ENCODE data around the gene OAS3. TPM values are rescaled to one million over a fixed set of nuclear protein-coding genes. Genes with fewer than 3 reads are reported as not detected.

Gene OAS3
- total and polyA plus RNA-seq, 2 donors (not counting 1 experiment from before 2014, with no cell fraction given): 16.5 to 24.9 TPM

DNA sequence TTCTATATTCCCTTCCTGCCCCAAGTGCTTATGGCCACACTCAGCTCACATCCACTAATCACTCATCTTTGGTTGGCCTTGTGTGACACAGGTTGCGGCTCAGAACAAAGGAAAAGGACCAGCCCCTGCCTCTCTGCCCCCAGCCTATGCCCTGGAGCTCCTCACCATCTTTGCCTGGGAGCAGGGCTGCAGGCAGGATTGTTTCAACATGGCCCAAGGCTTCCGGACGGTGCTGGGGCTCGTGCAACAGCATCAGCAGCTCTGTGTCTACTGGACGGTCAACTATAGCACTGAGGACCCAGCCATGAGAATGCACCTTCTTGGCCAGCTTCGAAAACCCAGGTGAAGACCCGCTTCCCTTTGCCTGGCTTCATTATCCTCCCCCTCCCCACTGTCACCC, 24.3 kb downstream of the OAS3 start:
- no peak overlapping the region for H3K4me2 ChIP-seq (replicated peaks; ENCODE audit: low read depth, low read length, poor library complexity, severe bottlenecking)
- CTCF ChIA-PET: interaction anchor here (1.1 kb wide), 1 partner anchor 68 kb away, joined by 3 read pairs; no protein-coding TSS in a partner anchor
- no peak overlapping the region for H3K4me3 Mint-ChIP-seq
- H3K4me1 Mint-ChIP-seq: no peaks in the 10 kb centered on the region
- H4K20me1 ChIP-seq (ENCODE audit: control insufficient read depth, insufficient read depth, low read length, poor library complexity, severe bottlenecking): no peaks in the 10 kb centered on the region
- POLR2A ChIA-PET: no interaction called here
- peaks cover 0 to 6% (median 0%) of the 10 kb centered on the region in 3 donors for H3K9me3 ChIP-seq (ENCODE audit: control extremely low read depth in 1 of 3, control insufficient read depth in 2 of 3, insufficient read depth in 1 of 3, low read length in 2 of 3)
- peaks cover 0 to 59% of the 10 kb centered on the region in 2 experiments for H3K36me3 ChIP-seq (replicated peaks in 1 of 2; ENCODE audit: control extremely low read depth in 1 of 2, control insufficient read depth in 1 of 2, extremely low read depth in 1 of 2, insufficient read depth in 2 of 2, low read length in 1 of 2)
- H3K27me3 Mint-ChIP-seq: no peaks in the 10 kb centered on the region
- intact Hi-C loops (cut with micrococcal nuclease): no loop called here
- H3K4me1 ChIP-seq (ENCODE audit: control insufficient read depth in 2 of 2, insufficient read depth in 2 of 2, low read length in 2 of 2): no peaks in the 10 kb centered on the region
- no peak overlapping the region for H2AFZ ChIP-seq (ENCODE audit: insufficient read depth, low read depth, low read length, poor library complexity, severe bottlenecking)
- no peak for TF ChIP-seq CTCF (IDR thresholded peaks at IDR 0.05)
- no peak for TF ChIP-seq EZH2 (IDR thresholded peaks at IDR 0.05; ENCODE audit: borderline replicate concordance, insufficient read depth, low read depth, low read length, poor library complexity, severe bottlenecking)
- no peak overlapping the region for H3K27ac ChIP-seq (ENCODE audit: low read length in 2 of 2)
- ATAC-seq (ENCODE audit: low read depth) (no peak), DNase-seq (no peak)
- H3K27me3 ChIP-seq (replicated peaks in 1 of 4; ENCODE audit: control extremely low read depth in 1 of 4, control insufficient read depth in 3 of 4, insufficient read depth in 4 of 4, low read length in 3 of 4): no peaks in the 10 kb centered on the region
- H3K27ac Mint-ChIP-seq: no peak overlapping the region
- peaks cover 6% of the 10 kb centered on the region for H3K9me3 Mint-ChIP-seq (ENCODE audit: insufficient read depth)
- H3K79me2 ChIP-seq (ENCODE audit: control insufficient read depth, insufficient read depth, low read length): no peaks in the 10 kb centered on the region
- H3K9ac ChIP-seq (ENCODE audit: low read length): no peak overlapping the region
- WGBS (ENCODE audit: insufficient coverage): 96% methylated on average over 5 of the region's 7 CpGs
- H3K4me3 ChIP-seq (ENCODE audit: control extremely low read depth in 1 of 5, extremely low read depth in 1 of 5, insufficient read depth in 1 of 5, low read depth in 2 of 5, low read length in 4 of 5): no peak overlapping the region

DNA sequence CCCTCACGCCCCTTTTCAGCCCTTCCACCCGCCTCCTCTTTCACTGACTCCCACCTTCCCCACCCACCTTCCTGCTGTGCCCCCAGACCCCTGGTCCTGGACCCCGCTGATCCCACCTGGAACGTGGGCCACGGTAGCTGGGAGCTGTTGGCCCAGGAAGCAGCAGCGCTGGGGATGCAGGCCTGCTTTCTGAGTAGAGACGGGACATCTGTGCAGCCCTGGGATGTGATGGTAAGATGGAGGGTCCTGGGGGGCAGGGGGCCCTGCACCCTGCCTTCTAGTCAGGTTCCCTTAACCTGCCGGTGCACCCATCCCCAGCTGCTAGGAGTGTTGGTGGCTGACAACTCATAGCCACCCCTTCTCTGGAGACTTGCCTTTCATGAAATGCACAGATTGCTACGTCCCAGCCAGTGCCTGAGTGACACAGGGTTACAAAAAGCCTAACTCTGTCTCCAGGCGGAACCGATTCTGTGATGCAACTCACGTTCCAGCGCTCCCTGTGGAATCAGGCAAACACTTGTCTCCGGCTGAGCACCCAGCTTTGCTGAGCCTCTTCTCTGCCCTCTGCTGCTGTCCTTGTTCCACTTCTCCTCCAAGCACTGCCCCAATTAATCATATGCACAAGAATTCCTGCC, 25.1 kb downstream of the OAS3 start:
- Histone ChIP-seq H3K4me2 (replicated peaks; ENCODE audit: low read depth, low read length, poor library complexity, severe bottlenecking) (no peak overlapping the region), H4K20me1 (ENCODE audit: control insufficient read depth, insufficient read depth, low read length, poor library complexity, severe bottlenecking) (no peaks in the 10 kb centered on the region), H3K36me3 (replicated peaks in 1 of 2; ENCODE audit: control extremely low read depth in 1 of 2, control insufficient read depth in 1 of 2, extremely low read depth in 1 of 2, insufficient read depth in 2 of 2, low read length in 1 of 2) (peaks cover 0 to 61% of the 10 kb centered on the region in 2 experiments), H3K4me3 (ENCODE audit: control extremely low read depth in 1 of 5, extremely low read depth in 1 of 5, insufficient read depth in 1 of 5, low read depth in 2 of 5, low read length in 4 of 5) (no peak overlapping the region), H3K4me1 (ENCODE audit: control insufficient read depth in 2 of 2, insufficient read depth in 2 of 2, low read length in 2 of 2) (no peaks in the 10 kb centered on the region), H3K9ac (ENCODE audit: low read length) (no peak overlapping the region), H2AFZ (ENCODE audit: insufficient read depth, low read depth, low read length, poor library complexity, severe bottlenecking) (no peak overlapping the region), H3K9me3 (ENCODE audit: control extremely low read depth in 1 of 3, control insufficient read depth in 2 of 3, insufficient read depth in 1 of 3, low read length in 2 of 3) (peaks cover 0 to 6% (median 0%) of the 10 kb centered on the region in 3 donors), H3K27ac (ENCODE audit: low read length in 2 of 2) (no peak overlapping the region), H3K27me3 (replicated peaks in 1 of 4; ENCODE audit: control extremely low read depth in 1 of 4, control insufficient read depth in 3 of 4, insufficient read depth in 4 of 4, low read length in 3 of 4) (no peaks in the 10 kb centered on the region), H3K79me2 (ENCODE audit: control insufficient read depth, insufficient read depth, low read length) (no peaks in the 10 kb centered on the region)
- ATAC-seq (ENCODE audit: low read depth) (no peak), DNase-seq (no peak)
- no peak for TF ChIP-seq EZH2 (IDR thresholded peaks at IDR 0.05; ENCODE audit: borderline replicate concordance, insufficient read depth, low read depth, low read length, poor library complexity, severe bottlenecking)
- no peak for TF ChIP-seq CTCF (IDR thresholded peaks at IDR 0.05)
- no peak overlapping the region for H3K27ac Mint-ChIP-seq
- ChIA-PET CTCF (interaction anchor here (1.0 kb wide), 1 partner anchor 15 kb away, joined by 3 read pairs; no protein-coding TSS in a partner anchor), POLR2A (no interaction called here)
- WGBS (ENCODE audit: insufficient coverage): 98% methylated on average over 14 of the region's 14 CpGs
- no peaks in the 10 kb centered on the region for H3K27me3 Mint-ChIP-seq
- H3K4me3 Mint-ChIP-seq: no peak overlapping the region
- intact Hi-C loops (cut with micrococcal nuclease): no loop called here
- H3K4me1 Mint-ChIP-seq: no peaks in the 10 kb centered on the region
- H3K9me3 Mint-ChIP-seq (ENCODE audit: insufficient read depth): peaks cover 4% of the 10 kb centered on the region
